Dermis microvascular lymphatic vessel endothelial cell (primary cell): ENCODE data around the gene MRPL24. TPM values are rescaled to one million over a fixed set of nuclear protein-coding genes. Genes with fewer than 3 reads are reported as not detected.
"Not testable (repeated sequence)": the region's sequence is repeated elsewhere in the genome, so short reads cannot be mapped to it uniquely, and the experiment has no call there.

Experiments
- DNase-seq, 2 donors: peaks; one replicate each; pipeline versions ENCODE4 v3.0.0 to v3.0.0-alpha.2; 2010; ENCODE audit warnings: low read depth in 2 of 2
- total RNA-seq: library from RNA; depleted of rRNA; stranded (reverse); fragments of >200 nt; gene quantifications from 2 replicates; pipeline ENCODE4 v1.2.1, GENCODE V29; 2014

Gene MRPL24
- total RNA-seq, 1 donor from 2014 or later, result 46.7 TPM

GRCh38 chr1:156760092-156760795, 19.4 kb upstream of the MRPL24 start:
- no peak for DNase-seq

DNA sequence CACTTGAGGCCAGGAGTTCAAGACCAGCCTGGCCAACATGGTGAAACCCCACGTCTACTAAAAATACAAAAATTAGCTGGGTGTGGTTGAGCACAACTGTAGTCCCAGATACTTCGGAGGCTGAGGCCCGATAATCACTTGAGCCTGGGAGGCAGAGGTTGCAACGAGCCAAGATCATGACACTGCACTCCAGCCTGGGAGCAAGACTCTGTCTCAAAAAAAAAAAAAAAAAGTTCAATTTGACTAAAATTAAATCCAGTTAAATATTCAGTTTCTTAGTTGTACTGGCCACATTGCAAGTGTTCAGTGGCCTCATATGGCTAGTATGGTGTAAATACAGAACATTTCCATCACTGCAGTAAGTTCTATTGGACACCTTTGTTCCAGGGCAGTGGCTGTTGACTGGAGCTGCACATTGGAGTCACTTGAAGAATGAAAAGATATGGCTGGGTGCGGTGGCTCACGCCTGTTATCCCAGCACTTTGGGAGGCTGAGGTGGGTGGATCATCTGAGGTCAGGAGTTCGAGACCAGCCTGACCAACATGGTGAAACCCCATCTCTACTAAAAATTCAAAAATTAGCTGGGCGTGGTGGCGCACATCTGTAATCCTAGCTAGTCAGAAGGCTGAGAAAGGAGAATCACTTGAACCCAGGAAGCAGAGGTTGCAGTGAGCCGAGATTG, 16.8 kb upstream of the MRPL24 start:
- DNase-seq, result not testable (repeated sequence)

- DNase-seq, result no peak
Measured at GRCh38 chr1:156756355-156756754, 15.5 kb upstream of the MRPL24 start.

DNA sequence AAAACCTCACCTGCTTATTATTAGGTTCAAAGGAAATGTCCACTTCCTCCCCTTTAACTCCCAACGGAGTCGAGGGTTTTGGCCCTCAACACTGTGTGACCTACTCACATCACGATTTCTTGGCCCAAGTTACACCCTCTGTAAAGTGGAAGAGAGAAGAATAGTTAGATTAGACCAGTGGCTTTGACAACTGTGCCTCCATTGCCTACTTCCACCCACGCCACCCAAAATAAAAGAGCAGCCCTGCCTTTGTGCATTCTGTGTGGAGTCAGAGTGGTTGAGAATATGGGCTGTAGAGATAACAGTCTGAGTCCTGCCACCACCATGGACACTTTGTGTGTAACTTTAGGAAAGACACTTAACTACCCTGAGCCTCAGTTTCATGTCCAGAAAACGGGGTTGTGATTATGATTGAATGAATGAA, 14.7 kb upstream of the MRPL24 start:
- DNase-seq, result no peak

GRCh38 chr1:156754219-156754618, 13.3 kb upstream of the MRPL24 start:
- DNase-seq, result no peak

DNA sequence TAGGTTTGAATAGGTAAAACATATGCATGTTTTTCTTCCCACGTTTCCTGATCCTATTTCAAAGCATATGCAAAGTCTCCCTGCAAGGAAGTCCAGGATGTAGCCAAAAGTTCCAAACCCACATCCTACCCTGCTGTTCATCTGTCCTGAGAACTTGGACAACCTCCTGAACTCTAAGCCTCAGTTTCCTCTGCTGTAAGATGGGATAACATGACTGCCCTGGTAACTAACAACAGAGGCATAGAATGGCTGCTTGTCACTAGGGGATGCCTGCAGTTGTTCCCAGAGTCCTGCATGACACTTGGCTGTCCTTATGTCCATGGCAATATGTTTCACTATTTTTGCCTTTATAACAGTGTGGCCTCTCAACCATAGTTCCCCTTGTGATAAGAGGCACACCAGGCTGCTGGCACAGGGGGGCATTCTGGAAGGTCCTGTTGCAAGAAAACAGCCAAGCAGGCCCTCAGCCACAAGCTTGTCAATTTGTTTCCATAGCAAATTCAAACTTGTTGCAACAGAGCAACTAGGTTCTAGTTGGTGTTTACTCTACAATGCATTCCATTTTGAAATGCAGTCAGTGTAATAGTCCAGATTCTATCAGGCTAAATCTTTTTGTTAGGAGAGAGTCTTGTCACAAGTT, 12.1 kb upstream of the MRPL24 start:
- DNase-seq, result no peak

DNA sequence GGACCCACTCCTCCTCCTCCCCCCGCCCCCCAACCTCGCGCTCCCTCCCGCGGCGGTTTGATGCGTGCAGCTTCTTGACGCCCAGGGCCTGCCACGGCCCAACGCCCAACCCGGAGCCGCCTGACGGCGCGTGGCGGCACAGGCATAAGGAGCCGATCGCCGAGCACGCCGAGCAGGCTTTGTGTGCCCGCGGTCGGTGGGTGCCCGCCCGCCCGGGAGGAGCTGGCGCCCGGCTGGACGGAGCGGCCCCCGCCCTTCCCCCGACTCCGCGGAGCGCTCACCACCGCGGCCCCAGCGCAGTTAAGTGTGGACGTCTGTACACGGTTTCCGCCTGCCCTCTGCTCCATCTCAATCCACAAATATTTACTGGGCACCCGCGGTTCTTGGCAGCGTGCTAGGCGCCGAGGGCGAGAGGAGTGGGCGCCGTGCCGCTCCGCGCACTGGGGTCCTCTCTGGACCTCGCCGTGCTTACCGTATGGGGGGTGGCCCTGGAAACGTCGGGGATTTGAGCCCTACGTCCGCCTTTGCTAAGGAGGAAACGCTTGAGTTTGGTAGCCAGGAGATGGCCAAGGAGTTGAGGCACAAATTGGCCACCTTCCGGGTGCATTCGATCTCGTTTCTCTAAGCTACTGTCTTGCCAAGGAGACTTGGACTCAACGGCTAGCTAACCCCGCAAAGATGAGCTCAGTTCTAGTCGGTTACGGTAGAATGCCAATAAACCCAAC, 11.0 kb upstream of the MRPL24 start:
- DNase-seq, result peak; percentile 90 to 98

GRCh38 chr1:156751451-156751756, 10.5 kb upstream of the MRPL24 start, which contains the start of gene HDGF:
HDGF (minus strand) TSS chr1:156751675; CDS start chr1:156751429, 246 bp downstream.
- no peak for DNase-seq

- peak in 1 of 2 donors; percentile 50 for DNase-seq
Measured at GRCh38 chr1:156750711-156751450, 10.0 kb upstream of the MRPL24 start.

DNA sequence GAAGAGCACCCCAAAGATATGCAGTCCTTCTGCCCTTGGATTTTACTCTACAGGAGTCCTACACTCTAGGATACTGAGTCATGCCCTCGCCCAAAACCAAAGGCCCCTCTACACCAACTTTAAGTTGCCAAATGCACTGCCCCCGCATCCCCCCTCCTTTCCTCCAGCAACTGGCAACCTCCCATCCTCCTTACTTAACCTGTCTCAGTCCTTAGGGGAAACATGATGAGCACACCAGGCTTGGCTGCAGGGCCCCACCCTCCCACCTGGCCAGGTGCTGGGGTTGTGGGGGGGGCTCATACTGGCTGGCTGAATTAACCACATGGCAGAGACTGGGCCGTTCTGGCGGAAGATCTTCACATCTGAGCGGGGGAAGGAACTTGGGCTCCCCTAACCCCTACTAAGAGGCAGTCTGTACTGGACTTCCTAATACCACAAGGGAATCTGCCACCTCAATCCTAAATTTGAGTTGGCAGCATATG, 9.3 kb upstream of the MRPL24 start:
- DNase-seq, result no peak

DNA sequence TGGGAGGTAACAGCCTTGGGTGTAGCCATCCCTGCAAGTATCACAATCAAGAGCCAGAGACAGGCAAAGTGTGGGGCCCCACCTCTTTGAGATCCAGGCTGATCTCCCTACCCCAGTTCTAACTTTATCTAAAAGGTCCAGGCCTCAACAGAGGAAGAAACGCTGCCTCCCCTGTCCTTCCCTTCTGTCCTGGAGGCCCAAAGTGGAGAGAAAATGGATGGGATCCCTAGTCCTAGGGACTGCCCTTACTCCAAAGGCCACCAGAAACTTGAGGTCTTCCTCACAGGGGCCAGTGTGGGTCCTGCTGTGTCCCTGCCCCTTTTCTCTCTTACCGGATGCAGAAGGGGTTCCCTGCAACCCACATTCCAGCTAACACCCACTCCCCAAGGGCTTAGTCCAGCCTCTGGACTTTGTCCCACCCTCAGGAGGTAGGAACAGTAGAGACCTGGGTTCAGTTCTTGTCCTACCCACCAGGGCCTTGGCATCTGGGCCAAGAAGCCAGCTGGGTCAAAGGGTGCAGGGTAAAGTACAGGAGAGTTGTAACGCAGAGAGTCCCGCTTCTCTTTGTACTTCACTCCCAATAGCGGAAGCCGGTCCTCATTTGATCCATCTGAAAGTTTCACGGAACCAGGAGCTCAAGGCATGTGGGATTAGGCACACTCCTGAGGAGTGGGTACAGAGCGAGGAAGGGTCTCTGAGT, 8.7 kb upstream of the MRPL24 start:
- DNase-seq, result no peak

GRCh38 chr1:156748670-156749418, 8.0 kb upstream of the MRPL24 start:
- peak in 1 of 2 donors; percentile 61 for DNase-seq

- no peak for DNase-seq
Measured at GRCh38 chr1:156747742-156748669, 7.1 kb upstream of the MRPL24 start.

GRCh38 chr1:156746728-156747631, 6.1 kb upstream of the MRPL24 start:
- peak; percentile 91 to 93 for DNase-seq

- DNase-seq, result no peak
Measured at GRCh38 chr1:156746406-156746727, 5.5 kb upstream of the MRPL24 start.

DNA sequence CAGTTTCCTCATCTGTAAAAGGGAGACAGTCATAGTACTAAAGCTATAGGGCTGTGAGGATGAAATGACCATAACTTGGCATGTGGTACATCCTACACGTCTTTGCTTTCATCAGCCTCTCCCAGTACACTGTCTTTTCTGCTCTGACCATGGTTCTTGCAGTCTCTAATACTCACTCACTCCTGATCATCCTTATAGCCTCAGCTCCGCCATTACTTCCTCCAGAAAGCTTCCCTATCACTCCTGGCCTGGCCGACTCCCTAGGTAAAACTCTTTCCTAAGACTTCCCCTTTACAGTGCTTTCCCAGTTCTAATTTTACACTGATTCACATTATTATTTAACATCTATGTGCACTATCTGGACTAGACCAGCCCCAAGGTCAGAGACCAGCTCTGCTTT, 5.0 kb upstream of the MRPL24 start:
- DNase-seq, result no peak

DNA sequence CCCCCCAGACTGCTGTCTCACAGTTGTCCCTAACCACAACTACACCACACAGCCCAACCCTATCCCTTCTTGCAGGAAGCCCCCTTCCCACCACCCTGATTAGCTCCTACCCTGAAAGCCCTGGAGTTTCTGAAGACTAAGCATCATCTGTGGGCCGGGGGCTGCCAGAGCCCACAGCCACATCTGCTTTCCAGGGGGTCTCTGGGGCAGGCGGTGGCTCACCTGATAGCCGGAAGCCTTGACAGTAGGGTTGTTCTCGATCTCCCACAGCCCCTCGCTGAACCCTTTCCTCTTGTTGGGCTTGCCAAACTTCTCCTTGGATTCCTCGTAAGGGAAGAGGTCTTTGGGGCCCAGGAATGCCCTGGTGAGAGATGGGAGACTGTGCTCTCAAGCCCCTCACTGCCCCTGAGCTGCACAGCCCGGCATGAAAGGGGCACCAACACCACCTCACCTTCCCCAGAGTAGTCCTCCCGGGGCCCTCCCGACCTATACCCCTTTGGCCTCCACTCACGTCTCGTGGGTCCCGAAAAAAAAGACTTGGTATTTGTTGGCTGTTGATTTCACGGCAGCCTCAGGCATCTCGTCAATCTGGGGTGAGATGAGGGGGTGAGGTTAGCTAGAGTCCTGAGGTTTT, 4.0 kb upstream of the MRPL24 start:
- no peak for DNase-seq
